GM18499 (cell line): Measurements from ENCODE around the gene RCAN2.
"Not testable (repeated sequence)": the region's sequence is repeated elsewhere in the genome, so short reads cannot be mapped to it uniquely, and the experiment has no call there.

ENCODE experiments used
- ATAC-seq: cut with Tn5 transposase; IDR thresholded peaks from one replicate; pipeline ENCODE4 v1.9.1; 2021; ENCODE audit warnings: moderate number of reproducible peaks; ENCODE audit not compliant: insufficient read depth, unreplicated experiment

RCAN2 gene

DNA sequence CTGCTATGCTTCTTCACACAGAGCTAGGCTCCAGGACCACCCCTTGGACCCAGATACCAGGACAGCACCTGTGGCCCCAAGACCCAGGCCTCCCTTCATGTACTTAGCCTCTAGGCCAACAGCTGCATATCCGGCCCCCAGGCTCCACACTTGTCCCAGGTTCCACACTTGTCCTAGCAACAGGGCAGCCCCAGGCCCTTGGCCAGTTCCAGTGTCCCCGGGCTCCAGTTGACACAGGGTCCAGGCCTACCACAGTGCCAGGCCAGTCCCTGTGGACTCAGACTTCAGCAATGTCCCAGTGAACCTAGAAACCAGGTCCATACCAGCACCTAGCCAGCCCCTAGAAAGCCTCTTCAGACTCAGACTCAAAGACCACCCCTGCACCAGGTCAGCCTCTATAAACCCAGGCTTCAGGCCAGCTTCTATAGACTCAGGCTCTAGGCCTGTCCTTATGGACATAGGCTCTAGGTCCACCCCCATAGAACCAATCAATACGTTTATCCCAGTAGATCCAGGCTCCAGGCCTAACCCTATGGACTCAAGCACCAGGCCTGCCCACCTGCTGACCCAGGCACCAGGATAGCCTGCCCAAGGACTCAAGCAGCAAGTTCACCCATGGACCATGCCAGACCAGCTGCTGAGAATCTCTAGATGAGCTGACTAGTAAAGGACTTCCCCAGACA, 46.3 kb downstream of the RCAN2 start:
- no peak for ATAC-seq

DNA sequence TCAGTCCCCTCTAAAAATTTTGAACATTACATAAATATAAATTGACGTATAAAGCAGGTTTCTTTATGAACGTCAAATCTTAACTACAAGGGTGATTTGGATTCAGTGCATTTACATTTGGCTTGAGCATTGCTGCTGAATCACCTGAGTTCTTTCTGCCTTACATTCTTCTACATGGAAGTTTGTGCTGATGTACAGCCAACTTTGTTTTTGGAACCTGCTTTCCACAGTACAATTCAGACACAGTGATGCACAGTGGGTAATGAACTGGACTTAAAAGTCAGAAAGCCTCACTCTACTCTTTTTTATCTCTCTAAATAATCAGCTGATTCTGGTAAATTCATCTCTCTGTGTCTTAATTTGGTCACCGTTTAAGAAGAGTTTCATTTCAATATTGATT, 47.6 kb downstream of the RCAN2 start:
- ATAC-seq: no peak

DNA sequence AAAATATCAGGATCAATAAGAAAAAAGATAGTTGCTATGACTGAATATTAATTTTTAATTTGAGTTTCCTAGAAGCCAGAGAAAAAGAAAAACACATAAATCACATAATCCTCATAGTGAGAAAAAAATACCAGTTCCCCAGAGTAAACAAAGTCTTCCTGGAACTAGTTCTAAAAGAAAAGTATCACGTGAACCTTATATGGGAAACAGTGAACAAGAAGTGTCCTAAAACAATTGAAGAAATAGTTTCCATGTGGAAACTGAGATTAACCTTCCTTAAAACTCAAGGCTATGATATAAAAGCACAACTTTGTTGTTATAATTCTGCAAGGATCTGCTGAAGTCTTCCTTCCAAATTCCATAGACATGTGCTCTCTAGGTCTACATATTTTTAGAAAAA, 50.6 kb downstream of the RCAN2 start:
- ATAC-seq: no peak

DNA sequence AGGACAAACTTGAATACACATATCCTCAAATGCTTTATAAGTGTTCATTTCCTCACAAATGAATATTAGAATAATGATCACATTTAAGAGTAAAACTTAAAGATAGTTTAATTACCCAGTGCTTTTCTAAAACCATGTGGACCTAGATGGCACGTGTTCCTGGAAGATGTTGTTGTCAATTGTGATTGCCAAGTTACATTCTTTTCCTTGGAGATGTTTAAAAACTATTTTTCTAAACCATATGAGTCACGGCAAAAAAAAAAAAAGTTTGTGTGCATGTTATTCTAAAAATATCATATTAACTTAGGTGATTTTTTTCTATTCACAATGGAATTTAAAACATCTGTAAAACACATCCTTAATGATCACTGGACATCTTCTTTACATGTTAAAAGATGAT, 51.1 kb downstream of the RCAN2 start:
- ATAC-seq: no peak

DNA sequence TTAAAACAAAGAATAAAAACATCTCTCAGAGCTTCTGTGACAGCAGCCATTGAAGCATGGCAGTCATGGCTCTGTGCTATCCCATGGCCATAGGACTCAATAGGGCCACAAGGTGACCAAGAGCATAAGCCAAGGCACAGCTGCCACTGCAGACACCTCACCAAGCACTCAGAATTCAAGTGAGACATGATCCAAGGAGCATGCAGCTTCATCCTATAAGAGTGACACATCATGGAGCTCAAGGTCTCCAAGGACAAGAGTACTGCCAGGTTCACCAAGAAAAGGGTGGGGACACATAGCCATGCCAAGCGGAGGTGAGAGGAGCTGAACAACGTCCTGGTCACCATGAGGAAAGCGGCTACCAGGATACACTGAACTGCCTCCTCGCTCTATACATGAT, 53.0 kb downstream of the RCAN2 start:
- ATAC-seq: no peak

DNA sequence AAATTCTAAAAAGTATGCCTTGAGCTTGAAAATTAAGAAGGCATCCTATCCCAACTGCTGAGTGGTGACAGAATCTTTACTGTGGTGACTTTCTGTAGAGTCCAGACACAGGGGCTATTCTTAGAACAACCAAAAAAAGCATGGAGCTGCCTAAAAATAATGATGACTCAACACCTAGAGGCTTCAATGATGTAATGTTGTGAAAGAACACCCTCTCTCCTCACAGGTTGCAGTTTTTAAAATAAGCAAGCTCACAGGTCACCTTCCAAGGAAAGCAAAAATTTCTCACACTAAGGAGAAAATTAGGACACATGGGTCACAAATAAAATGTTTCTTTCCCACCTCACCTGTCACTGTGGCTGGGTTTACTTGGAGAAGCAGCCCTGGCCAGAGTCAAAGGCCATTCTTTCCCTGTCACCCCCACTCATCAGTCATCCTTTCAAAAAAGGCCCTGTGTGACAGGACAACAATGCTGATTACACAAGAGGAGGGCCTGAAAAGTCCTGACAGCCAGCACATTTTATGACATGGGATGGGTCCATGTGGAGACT, 53.5 kb downstream of the RCAN2 start:
- ATAC-seq: no peak

DNA sequence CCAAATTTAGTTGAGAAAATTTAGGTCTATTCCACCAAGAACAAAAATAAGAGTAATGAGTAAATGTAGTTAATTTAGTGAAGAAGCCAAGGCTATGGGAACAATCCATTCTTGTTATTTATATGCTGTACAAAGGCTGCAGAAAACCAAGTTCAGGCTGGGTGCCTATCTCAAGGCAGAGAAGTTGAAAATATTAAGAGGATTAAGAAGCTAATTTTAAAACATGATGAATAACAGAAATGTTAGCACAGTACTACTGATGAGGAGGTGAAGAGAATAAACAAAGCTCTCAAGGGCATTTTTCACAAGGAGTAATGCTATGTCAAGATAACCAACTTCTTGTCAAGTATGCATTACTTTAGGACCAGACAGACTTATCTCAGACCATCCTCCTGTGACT, 68.6 kb downstream of the RCAN2 start:
- no peak for ATAC-seq

DNA sequence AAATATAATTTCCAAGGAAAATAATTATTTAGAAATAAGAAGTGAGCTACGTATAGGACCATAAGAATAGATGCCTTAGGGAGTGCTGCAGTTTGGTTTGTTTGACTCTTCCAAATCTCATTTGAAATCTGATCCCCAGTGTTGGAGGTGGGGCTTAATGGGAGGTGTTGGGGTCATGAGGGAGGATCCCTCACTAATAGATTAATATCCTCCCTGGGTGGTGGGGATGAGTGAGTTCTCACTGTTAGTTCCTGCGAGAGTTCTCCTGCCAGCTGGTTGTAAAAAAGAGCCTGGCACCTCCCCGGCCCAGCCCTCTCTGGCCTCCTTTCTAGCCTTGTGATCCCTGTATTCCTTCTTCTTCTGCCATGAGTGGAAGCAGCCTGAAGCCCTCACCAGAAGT, 69.3 kb downstream of the RCAN2 start:
- ATAC-seq: no peak

DNA sequence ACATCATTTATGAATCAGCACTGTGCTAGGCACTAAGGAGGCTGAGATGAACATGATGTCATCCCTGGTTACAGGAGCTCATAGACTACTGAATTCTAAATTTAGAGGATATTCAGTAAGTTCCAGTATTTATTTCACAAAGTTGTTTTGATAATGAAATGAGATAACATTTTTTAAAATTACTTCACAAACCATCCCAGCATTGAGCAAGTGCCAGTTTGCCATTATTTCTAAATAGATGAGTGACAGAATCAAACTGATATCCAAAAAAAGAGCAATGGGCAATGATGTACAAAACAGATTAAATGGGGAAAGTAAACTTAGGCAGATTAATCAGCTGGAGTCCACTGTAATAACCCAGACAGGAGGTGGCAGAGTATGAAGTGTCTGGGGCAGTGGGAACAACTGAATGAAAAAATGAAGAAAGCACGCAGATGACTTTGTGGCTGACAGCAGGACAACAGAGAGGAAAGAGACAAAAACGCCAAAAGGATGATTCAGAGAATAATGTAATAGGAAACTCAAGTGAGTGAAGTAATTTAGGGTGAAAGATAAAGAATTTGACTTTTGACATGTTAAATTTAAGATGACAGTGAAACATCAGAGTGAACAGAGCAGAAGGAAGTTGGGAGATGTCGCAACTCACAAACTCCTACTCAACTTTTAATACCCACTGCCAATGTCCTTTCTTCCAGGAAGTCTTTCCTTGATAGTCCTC, 70.2 kb downstream of the RCAN2 start:
- ATAC-seq: no peak

DNA sequence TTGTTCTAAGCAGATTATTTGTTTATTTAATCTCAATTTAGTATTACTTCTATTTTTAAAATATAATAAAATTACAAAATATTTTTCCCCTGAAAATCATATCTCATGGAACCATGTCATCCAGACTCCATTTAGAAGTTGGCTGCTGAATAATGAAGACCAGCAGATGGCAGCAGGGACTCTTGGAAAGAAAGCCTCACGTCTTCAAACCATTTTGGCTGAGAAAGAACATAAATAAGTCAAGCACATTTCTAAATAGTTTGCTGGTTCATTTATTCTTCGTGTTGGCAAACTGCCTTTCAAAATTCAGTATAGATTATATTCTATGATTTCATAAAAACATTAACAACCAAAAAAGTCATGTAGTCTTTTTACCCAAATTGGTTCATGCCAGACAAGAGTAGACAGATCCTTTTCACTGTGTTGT, 71.7 kb downstream of the RCAN2 start:
- ATAC-seq: no peak

DNA sequence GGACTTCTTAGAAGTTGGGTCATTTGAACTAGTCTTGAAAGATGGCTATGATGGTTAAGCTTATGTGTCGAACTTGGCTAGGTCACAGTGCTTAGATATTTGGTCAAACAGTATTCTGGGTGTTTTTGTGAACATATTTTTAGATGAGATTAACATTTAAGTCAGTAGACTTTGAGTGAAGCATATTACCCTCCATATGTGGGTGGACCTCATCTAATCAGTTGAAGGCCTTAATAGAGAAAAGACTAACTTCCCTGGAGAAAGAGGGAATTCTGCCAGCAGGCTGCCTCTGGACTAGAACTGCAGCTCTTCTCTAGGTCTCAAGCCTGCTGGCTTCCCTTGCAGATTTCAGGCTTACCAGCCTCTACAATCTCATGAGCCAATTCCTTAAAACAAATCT, 76.9 kb downstream of the RCAN2 start:
- no peak for ATAC-seq

DNA sequence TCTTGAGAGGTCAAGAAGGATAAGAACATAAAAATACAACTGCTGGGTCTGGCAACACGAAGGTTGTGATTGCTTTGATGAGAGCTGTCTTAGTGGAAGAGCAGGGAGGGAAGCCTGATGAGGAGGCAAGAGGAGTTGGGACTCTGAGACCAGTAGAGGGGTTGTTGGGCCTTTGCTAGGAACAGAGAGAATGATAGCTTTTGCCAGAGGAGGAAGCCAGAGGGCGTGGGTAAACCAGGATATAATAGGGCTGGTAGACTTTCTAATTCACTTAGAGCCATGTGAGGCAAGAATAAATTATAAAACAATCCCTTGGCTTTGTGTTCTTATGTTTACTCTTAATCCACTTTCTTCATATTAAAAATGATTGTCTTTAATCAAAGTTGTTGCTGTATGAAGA, 78.6 kb downstream of the RCAN2 start:
- no peak for ATAC-seq

DNA sequence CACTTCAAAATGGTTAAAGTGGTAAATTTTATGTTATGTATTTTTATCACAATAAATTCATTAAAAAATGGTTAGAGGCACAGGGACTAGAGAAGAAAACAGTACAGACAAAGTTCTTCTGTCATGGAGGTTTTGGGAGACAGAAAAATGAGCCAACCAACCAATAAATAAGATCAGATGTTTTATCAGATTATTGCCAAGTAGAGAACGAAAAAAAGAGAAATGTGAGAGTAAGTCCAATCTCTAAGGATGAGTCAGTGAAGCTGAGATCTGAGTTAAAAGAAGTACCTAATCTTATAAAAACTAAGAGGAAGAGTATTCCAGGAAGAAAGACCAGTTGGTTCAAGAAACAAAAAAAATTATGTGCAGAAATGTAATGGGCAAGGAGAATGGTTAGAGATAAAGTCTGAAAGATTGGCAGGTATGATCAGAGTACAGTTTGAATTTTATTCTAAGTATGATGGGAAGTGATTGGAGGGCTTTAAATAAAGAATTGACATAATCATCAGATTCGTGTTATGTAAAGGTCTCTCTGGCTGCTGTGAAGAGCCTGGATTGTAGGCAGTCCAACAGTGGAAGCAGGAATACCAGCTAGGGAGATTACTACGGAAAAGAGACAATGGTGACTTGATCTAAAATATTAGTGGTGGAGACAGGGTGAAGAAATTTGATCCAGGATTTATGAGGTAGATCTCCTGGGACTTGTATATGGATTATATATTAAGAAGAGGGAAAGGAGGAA, 79.6 kb downstream of the RCAN2 start:
- no peak for ATAC-seq

DNA sequence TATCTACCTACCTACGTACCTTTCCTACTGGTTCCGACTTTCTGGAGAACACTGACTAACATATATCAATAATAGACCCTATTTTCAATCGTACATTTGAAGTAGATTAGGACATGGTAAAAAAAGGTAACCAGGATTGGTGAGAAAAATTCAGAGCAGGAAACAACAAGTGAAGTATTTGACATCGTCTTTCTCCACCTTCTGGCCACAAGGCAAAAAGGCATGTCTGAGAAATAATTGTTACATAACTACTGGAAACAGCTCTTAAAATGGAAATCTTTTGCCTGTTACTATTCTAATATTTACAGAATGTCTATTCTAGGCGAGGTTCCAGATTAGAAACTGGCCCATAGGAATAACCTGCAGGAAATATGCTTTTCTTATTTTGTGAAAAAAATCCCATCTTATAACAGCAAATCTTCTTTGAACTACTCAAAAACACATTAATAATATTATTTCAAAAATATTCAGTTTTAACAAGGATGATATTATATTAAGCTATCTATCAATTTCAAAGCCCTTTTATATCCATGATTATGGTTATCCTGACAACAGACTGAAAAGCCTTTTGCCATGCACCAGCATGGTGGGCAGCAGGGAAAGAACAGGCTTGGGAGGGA, 80.8 kb downstream of the RCAN2 start:
- no peak for ATAC-seq

DNA sequence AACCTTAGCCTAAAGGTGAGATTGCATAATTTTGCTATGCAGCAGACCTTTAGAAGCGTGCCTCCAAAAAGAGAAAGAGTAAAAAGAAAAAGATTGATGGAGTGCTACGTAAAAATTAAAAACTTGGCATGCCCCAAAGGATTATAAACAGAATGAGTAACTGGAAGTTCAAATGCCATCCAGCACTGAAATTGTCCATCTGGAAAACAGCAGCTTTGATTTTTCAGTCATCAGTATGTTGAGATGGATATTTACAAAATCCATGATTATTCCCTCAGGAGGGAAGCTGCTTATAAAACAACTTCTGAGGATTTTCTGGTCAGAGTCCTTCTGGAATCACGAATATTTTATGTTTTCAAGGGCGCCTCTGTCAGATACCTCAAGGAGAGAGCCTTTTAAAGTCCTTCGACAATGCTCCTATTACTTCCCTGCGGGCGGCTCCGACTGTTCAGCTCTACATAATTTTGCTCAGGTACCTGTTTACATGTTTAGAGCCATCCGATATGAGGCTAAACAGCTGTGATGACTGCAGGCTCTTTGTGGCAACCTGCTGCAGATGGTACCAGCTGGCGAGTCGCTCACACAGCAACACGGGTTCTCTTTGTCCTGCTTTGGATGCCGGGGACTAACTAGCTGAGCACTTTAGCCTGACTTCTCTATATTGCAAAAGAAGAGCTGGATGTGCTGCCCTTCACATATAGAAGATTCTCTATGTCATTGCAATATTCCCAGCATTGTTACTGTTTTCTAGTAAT, 83.3 kb downstream of the RCAN2 start:
- ATAC-seq: no peak

DNA sequence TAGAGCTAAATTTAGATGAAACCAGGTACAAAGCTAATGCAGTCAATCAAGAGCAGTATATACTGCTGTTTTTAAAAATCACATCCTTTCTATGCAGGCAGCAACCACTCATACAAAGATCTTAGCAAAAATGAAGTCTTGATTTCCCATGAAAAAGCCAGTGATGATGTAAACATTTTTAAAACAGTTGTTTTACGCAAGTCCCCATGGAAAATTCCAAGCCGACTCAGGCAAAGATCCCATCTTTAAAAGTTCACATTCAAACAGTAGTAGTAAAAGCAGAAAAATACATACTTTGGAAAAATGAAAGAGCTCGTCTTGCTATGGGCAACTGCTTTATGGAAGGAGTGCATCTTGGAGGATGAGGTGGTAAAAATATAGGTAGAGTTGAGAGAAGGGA, 84.0 kb downstream of the RCAN2 start:
- no peak for ATAC-seq

DNA sequence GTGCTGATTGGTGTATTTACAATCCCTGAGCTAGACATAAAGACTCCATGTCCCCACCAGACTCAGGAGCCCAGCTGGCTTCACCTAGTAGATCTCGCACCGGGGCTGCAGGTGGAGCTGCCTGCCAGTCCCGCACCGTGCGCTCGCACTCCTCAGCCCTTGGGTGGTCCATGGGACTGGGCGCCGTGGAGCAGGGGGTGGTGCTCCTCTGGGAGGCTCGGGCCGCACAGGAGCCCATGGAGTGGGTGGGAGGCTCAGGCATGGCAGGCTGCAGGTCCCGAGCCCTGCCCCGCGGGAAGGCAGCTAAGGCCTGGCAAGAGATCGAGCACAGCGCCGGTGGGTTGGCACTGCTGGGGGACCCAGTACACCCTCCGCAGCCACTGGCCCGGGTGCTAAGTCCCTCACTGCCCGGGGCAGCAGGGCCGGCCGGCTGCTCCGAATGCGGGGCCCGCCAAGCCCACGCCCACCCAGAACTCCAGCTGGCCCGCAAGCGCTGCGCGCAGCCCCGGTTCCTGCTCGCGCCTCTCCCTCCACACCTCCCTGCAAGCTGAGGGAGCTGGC, 85.5 kb downstream of the RCAN2 start:
- not testable (repeated sequence) for ATAC-seq

DNA sequence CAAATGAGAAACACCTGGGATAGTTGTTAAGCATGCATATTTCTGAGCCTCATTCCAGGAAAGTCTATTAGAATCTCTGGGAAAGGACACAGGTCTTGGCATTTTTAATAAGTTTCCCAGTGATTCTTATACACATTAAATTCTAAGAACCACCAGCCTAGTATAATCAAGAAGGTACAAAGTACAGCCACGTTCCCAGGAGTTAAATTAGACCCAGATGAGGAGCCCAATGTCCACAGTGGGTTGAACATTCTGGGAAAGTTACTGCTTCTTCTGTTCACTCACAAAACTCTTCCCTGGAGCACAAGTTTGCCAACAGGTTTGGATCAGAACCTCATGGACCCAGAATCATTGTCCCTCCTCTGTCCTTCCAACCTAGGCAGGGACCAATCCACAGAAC, 90.4 kb downstream of the RCAN2 start:
- no peak for ATAC-seq

DNA sequence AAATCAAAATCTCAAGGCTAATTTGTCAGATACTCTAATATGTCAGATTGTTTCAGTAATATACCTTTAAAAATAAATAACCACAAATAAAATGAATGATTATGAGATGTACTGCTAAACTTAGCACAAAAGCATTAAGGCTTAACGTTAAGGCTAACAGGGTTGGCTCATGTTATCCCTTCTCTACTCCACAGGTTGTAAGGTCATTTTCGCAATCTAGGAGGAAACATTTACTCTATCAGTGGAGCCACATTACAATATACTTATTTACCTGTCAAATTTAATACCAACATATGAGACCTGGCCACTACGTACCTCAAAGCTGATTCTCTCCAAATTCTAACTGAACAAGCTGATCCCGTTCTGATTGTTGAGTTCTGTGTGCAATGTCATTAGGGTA, 95.7 kb downstream of the RCAN2 start:
- no peak for ATAC-seq

DNA sequence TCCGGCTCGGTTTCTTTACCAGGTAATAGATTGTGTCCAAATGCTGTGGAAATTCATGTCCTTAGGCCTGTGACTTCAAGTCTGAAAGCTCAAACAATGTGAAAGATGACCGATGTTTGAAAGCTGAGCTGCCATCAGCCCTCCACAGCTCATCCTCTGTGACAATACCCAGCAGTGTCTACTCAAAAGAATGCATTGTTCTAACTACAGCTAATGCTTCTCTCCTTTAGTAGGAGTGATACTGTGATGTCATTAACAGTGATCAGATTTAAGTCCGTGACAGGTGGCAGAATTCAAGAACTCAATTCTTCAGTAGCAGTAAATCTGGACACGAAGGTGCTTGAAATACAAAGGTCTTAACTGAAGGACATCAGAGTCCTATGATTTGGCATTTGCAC, 97.3 kb downstream of the RCAN2 start:
- no peak for ATAC-seq
